ENCODE measurements around the gene ASRGL1. TPM values are rescaled to one million over a fixed set of nuclear protein-coding genes. Genes with fewer than 3 reads are reported as not detected.

ASRGL1 gene
- total RNA-seq, 4 donors from 2014 or later, result 4.2 to 16.7 (median 12.5) TPM

DNA sequence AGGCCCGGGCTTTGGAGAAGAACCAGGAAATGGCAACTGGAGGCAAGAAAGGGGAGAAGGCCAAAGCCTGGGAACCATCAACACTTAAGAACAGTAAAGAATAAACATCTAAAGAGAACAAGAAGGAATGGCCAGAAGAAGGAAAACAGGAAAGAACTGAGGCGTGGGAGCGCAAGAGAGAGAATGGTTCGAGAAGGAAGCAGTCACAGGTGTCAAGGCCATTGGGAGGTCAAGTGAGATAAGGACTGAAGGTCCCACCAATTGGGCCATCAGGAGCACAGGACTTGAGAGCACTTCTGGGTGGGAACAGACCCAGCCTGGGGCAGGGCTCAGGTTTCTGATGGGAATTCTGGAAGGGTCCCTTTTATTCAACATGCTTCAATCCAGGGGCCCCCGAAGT lies 80.9 kb downstream of the ASRGL1 start:
- Histone ChIP-seq H3K9me3 (no peaks in the 10 kb centered on the region), H3K36me3 (no peaks in the 10 kb centered on the region), H3K4me1 (peaks cover 0 to 25% (median 18%) of the 10 kb centered on the region in 4 donors), H3K27ac (peak overlapping the region in 1 of 4 donors; percentile 83), H3K4me3 (no peak overlapping the region), H3K27me3 (no peaks in the 10 kb centered on the region)
- TF ChIP-seq POLR2A (IDR thresholded peaks at IDR 0.05) (no peak), EP300 (IDR thresholded peaks at IDR 0.05) (no peak)
- TF ChIP-seq, protein P1, sequence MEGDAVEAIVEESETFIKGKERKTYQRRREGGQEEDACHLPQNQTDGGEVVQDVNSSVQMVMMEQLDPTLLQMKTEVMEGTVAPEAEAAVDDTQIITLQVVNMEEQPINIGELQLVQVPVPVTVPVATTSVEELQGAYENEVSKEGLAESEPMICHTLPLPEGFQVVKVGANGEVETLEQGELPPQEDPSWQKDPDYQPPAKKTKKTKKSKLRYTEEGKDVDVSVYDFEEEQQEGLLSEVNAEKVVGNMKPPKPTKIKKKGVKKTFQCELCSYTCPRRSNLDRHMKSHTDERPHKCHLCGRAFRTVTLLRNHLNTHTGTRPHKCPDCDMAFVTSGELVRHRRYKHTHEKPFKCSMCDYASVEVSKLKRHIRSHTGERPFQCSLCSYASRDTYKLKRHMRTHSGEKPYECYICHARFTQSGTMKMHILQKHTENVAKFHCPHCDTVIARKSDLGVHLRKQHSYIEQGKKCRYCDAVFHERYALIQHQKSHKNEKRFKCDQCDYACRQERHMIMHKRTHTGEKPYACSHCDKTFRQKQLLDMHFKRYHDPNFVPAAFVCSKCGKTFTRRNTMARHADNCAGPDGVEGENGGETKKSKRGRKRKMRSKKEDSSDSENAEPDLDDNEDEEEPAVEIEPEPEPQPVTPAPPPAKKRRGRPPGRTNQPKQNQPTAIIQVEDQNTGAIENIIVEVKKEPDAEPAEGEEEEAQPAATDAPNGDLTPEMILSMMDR (IDR thresholded peaks at IDR 0.05), result no peak
- no peak for DNase-seq (ENCODE audit: low spot score in 2 of 2)
- WGBS, 2 donors, result 82 to 88% methylated on average over 5 of the region's 5 CpGs

DNA sequence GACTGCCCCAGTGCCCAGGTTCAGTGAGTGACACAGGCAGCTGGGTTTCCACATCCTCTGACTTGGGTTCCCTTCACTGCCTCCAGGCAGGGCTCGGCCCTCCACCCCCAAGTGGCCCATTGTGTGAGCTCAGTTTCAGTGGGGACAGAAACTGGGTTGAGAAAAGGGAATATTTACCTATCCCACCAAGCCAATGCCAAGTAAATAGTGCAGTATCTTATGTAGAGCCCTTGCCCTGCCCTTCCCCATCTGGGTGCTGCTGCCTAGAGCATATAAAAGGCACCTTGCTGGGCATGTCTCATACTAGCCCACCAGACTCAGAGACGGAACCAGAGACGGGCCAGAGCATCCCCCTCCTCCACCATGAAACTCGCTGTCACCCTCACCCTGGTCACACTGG lies 81.5 kb downstream of the ASRGL1 start, which contains the start of gene SCGB1A1:
TSS of gene SCGB1A1 (plus strand) at position 301 of the 400 bp plus-strand sequence. CDS start at position 364, 63 bp downstream.
- WGBS, 2 donors, result 72 to 100% methylated on average over 3 to 4 of the region's 4 CpGs
- DNase-seq (ENCODE audit: low spot score in 2 of 2), result no peak

DNA sequence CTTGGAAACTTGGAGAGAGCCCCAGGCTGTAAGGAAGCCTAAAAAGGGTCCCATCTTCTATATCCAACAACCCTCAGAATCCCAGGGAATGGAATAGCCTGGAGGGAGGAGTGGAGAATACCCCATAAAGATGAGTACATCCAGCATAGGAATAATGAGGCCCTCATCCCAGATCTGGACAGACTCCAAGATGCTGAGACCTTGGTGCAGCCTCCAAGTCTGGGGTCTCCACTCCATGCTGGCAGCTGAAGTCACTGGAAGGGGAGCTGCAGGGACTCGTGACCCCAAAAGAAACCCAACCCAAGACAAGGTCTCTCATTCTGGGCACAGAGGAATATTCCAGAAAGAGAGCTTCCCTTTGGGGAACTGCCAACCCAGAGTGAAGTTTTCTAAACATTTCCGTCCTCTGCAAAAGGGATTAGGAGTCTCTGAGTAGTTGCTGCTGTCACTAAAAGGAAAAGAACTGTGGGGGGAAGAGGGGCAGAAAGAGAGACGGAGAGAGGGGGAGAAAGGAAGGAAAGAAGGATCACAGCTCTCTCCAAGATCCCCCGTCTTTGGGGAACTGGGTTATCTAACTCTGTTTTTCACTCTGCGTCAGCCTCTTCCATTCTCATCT lies 82.2 kb downstream of the ASRGL1 start:
- Histone ChIP-seq H3K27ac (peak overlapping the region; percentile 51 to 83 (median 74)), H3K27me3 (no peaks in the 10 kb centered on the region), H3K36me3 (no peaks in the 10 kb centered on the region), H3K4me3 (no peak overlapping the region), H3K9me3 (no peaks in the 10 kb centered on the region), H3K4me1 (peaks cover 0 to 23% (median 14%) of the 10 kb centered on the region in 4 donors)
- no peak for TF ChIP-seq POLR2A (IDR thresholded peaks at IDR 0.05)
- no peak for TF ChIP-seq EP300 (IDR thresholded peaks at IDR 0.05)
- TF ChIP-seq, protein P1 (IDR thresholded peaks at IDR 0.05), result no peak
- DNase-seq (ENCODE audit: low spot score in 2 of 2), result no peak
- 9 to 28% methylated on average over 5 of the region's 5 CpGs for WGBS, 2 donors

More for the DNA sequence above, 81.5 kb downstream of the ASRGL1 start, which contains the start of gene SCGB1A1:
- Histone ChIP-seq H3K4me3 (no peak within 1 kb of the TSS), H3K4me1 (peaks cover 0 to 19% (median 14%) of the 10 kb centered on the region in 4 donors), H3K27ac (peak within 1 kb of the TSS; percentile 51 to 83 (median 74)), H3K9me3 (no peaks in the 10 kb centered on the region), H3K27me3 (no peaks in the 10 kb centered on the region), H3K36me3 (no peaks in the 10 kb centered on the region)
- TF ChIP-seq, protein P1 (IDR thresholded peaks at IDR 0.05), result no peak
- no peak for TF ChIP-seq EP300 (IDR thresholded peaks at IDR 0.05)

DNA sequence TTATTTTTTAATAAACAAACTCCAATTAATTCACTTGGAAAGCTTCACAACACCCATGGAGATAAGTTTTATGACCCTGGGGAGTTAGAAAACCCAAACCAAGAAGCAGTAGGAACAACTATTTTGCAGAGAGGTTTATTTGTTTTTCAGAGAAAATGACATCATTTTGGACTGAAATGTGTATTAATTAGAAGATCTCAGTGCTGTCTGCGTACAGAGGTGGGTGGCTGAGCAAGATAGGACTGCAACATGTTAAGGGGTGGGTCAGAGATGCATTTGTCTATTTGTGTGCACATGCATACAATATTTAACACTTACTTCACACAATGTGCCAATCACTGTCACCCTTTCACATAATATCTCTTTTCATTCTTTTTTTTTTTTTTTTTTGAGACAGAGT lies 82.7 kb downstream of the ASRGL1 start:
- Histone ChIP-seq H3K27me3 (no peaks in the 10 kb centered on the region), H3K27ac (peak overlapping the region; percentile 51 to 83 (median 74)), H3K4me1 (peaks cover 0 to 28% (median 15%) of the 10 kb centered on the region in 4 donors), H3K9me3 (no peaks in the 10 kb centered on the region), H3K4me3 (no peak overlapping the region), H3K36me3 (no peaks in the 10 kb centered on the region)
- TF ChIP-seq EP300 (IDR thresholded peaks at IDR 0.05), result no peak
- TF ChIP-seq, protein P1 (IDR thresholded peaks at IDR 0.05), result no peak
- TF ChIP-seq POLR2A (IDR thresholded peaks at IDR 0.05), result no peak
- no peak for DNase-seq (ENCODE audit: low spot score in 2 of 2)
- 15 to 19% methylated on average over 1 of the region's 1 CpG for WGBS, 2 donors

DNA sequence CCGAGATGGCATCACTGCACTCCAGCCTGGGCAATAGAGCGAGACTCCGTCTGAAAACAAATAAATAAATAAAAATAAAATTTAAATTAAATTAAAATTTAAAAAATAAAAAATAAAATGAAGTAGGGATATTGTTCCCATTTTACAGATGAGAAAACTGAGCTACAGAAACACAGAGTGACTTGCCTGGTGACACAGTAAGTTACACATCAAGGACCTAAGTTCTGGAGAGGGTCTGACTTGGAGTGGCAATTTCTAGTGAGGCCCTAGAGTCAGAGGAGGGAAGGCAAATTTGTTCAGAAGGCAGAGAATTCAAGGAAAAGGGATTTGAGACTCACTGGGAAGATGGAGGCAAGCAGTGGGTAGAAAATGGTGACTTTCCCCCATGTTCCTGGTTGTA lies 83.6 kb downstream of the ASRGL1 start:
- no peaks in the 10 kb centered on the region for H3K27me3 ChIP-seq
- no peak overlapping the region for H3K4me3 ChIP-seq
- H3K4me1 ChIP-seq, result peaks cover 0 to 33% (median 18%) of the 10 kb centered on the region in 4 donors
- no peaks in the 10 kb centered on the region for H3K9me3 ChIP-seq
- 96% methylated on average over 3 of the region's 3 CpGs for WGBS, 2 donors
- peak overlapping the region in 2 of 4 donors; percentile 67 to 80 for H3K27ac ChIP-seq
- no peaks in the 10 kb centered on the region for H3K36me3 ChIP-seq
- no peak for DNase-seq (ENCODE audit: low spot score in 2 of 2)
- no peak for TF ChIP-seq POLR2A (IDR thresholded peaks at IDR 0.05)
- TF ChIP-seq, protein P1 (IDR thresholded peaks at IDR 0.05), result no peak
- TF ChIP-seq EP300 (IDR thresholded peaks at IDR 0.05), result no peak

Measured in tibial nerve (tissue), 4 donors.